CMK (cell line): ENCODE results near the gene BZW1.
A peak's percentile ranks its signal among the peaks of the same experiment; 100 is the strongest.
"Not testable (repeated sequence)": the region's sequence is repeated elsewhere in the genome, so short reads cannot be mapped to it uniquely, and the experiment has no call there.

ENCODE experiments used
- DNase-seq: peaks from one replicate; pipeline ENCODE4 v3.0.0-alpha.2; 2010; ENCODE audit warnings: low read depth

BZW1 gene

GRCh38 chr2:200791905-200792304, 19.8 kb upstream of the BZW1 start:
- no peak for DNase-seq

- DNase-seq = no peak
Observed at GRCh38 chr2:200794143-200794542, 17.6 kb upstream of the BZW1 start.

- no peak for DNase-seq
Observed at GRCh38 chr2:200795028-200795440, 16.7 kb upstream of the BZW1 start.

- no peak for DNase-seq
Observed at GRCh38 chr2:200796561-200796960, 15.1 kb upstream of the BZW1 start.

GRCh38 chr2:200797242-200797770, 14.4 kb upstream of the BZW1 start:
- no peak for DNase-seq

GRCh38 chr2:200798514-200798913, 13.2 kb upstream of the BZW1 start:
- no peak for DNase-seq

- DNase-seq = no peak
Observed at GRCh38 chr2:200800458-200800857, 11.3 kb upstream of the BZW1 start.

- not testable (repeated sequence) for DNase-seq
Observed at GRCh38 chr2:200801431-200801830, 10.3 kb upstream of the BZW1 start.

GRCh38 chr2:200809506-200810251, 2.0 kb upstream of the BZW1 start:
- DNase-seq = no peak

- DNase-seq = peak; percentile 69
Observed at GRCh38 chr2:200810252-200810997, 1.3 kb upstream of the BZW1 start.

- no peak for DNase-seq
Observed at GRCh38 chr2:200810998-200811332, 745 bp upstream of the BZW1 start.

GRCh38 chr2:200812122-200813022, 662 bp downstream of the BZW1 start:
- peak; percentile 70 for DNase-seq

- no peak for DNase-seq
Observed at GRCh38 chr2:200814276-200814815, 2.6 kb downstream of the BZW1 start.

- no peak for DNase-seq
Observed at GRCh38 chr2:200814917-200815316, 3.2 kb downstream of the BZW1 start.

- DNase-seq = not testable (repeated sequence)
Observed at GRCh38 chr2:200818732-200819131, 7.0 kb downstream of the BZW1 start.

- no peak for DNase-seq
Observed at GRCh38 chr2:200820573-200821234, 9.0 kb downstream of the BZW1 start.

GRCh38 chr2:200821686-200822245, 10.1 kb downstream of the BZW1 start:
- DNase-seq = no peak

- DNase-seq = no peak
Observed at GRCh38 chr2:200828104-200828503, 16.4 kb downstream of the BZW1 start.

- DNase-seq = no peak
Observed at GRCh38 chr2:200828572-200829257, 17.0 kb downstream of the BZW1 start.

- no peak for DNase-seq
Observed at GRCh38 chr2:200829258-200829655, 17.5 kb downstream of the BZW1 start.

GRCh38 chr2:200834701-200835100, 23.0 kb downstream of the BZW1 start:
- no peak for DNase-seq
